Measurements from ENCODE around the gene PCSK7.
"Not testable (repeated sequence)": the region's sequence is repeated elsewhere in the genome, so short reads cannot be mapped to it uniquely, and the experiment has no call there.

Gene PCSK7

GRCh38 chr11:117217141-117218084 lies 14.5 kb downstream of the PCSK7 start:
- peak; percentile 37 for DNase-seq (ENCODE audit: low read depth, low spot score)

- DNase-seq (ENCODE audit: low read depth, low spot score), result no peak
Measured at GRCh38 chr11:117214404-117215110, 17.3 kb downstream of the PCSK7 start.

GRCh38 chr11:117212697-117213355 lies 19.0 kb downstream of the PCSK7 start:
- DNase-seq (ENCODE audit: low read depth, low spot score), result no peak

GRCh38 chr11:117210620-117211019 lies 21.3 kb downstream of the PCSK7 start:
- no peak for DNase-seq (ENCODE audit: low read depth, low spot score)

- not testable (repeated sequence) for DNase-seq (ENCODE audit: low read depth, low spot score)
Measured at GRCh38 chr11:117209351-117210125, 22.3 kb downstream of the PCSK7 start.

- peak; percentile 55 for DNase-seq (ENCODE audit: low read depth, low spot score)
Measured at GRCh38 chr11:117208710-117209109, 23.2 kb downstream of the PCSK7 start.

GRCh38 chr11:117207481-117207880 lies 24.4 kb downstream of the PCSK7 start:
- not testable (repeated sequence) for DNase-seq (ENCODE audit: low read depth, low spot score)

GRCh38 chr11:117206859-117207258 lies 25.0 kb downstream of the PCSK7 start:
- DNase-seq (ENCODE audit: low read depth, low spot score), result peak; percentile 52

- DNase-seq (ENCODE audit: low read depth, low spot score), result not testable (repeated sequence)
Measured at GRCh38 chr11:117206111-117206510, 25.8 kb downstream of the PCSK7 start.

GRCh38 chr11:117205211-117205818 lies 26.6 kb downstream of the PCSK7 start:
- DNase-seq (ENCODE audit: low read depth, low spot score), result no peak

- no peak for DNase-seq (ENCODE audit: low read depth, low spot score)
Measured at GRCh38 chr11:117204283-117205080, 27.4 kb downstream of the PCSK7 start.

- DNase-seq (ENCODE audit: low read depth, low spot score), result no peak
Measured at GRCh38 chr11:117203069-117203407, 28.8 kb downstream of the PCSK7 start.

GRCh38 chr11:117202386-117203068 lies 29.3 kb downstream of the PCSK7 start:
- no peak for DNase-seq (ENCODE audit: low read depth, low spot score)

- no peak for DNase-seq (ENCODE audit: low read depth, low spot score)
Measured at GRCh38 chr11:117201658-117202305, 30.1 kb downstream of the PCSK7 start.

- DNase-seq (ENCODE audit: low read depth, low spot score), result no peak
Measured at GRCh38 chr11:117200813-117201657, 30.8 kb downstream of the PCSK7 start.

- no peak for DNase-seq (ENCODE audit: low read depth, low spot score)
Measured at GRCh38 chr11:117199916-117200812, 31.7 kb downstream of the PCSK7 start.
